ENCODE results near the gene OFD1. TPM values are rescaled to one million over a fixed set of nuclear protein-coding genes. Genes with fewer than 3 reads are reported as not detected.
A peak's percentile ranks its signal among the peaks of the same experiment; 100 is the strongest.
"Not testable (repeated sequence)": the region's sequence is repeated elsewhere in the genome, so short reads cannot be mapped to it uniquely, and the experiment has no call there.

OFD1 gene
- total RNA-seq, 1 donor from 2014 or later = 37.7 TPM

GRCh38 chrX:13717700-13718472 is 16.7 kb upstream of the OFD1 start:
- DNase-seq (ENCODE audit: extremely low spot score, unreplicated experiment) = no peak
- H3K27ac Mint-ChIP-seq = peak overlapping the region; percentile 68
- H3K36me3 Mint-ChIP-seq = peaks cover 14% of the 10 kb centered on the region
- no peaks in the 10 kb centered on the region for H3K27me3 Mint-ChIP-seq
- H3K4me1 Mint-ChIP-seq (ENCODE audit: unreplicated experiment) = no peaks in the 10 kb centered on the region
- H3K4me3 Mint-ChIP-seq = no peak overlapping the region
- H3K9me3 Mint-ChIP-seq = no peaks in the 10 kb centered on the region
- TF ChIP-seq CTCF (conservative IDR thresholded peaks at IDR 0.05) = no peak

- no peak for TF ChIP-seq CTCF (conservative IDR thresholded peaks at IDR 0.05)
- Mint-ChIP-seq H3K4me1 (ENCODE audit: unreplicated experiment) (no peaks in the 10 kb centered on the region), H3K4me3 (no peak overlapping the region), H3K9me3 (peaks cover 9% of the 10 kb centered on the region), H3K27ac (no peak overlapping the region), H3K27me3 (no peaks in the 10 kb centered on the region), H3K36me3 (peaks cover 21% of the 10 kb centered on the region)
- no peak for DNase-seq (ENCODE audit: extremely low spot score, unreplicated experiment)
These were observed 15.2 kb upstream of the OFD1 start for GRCh38 chrX:13719192-13719856.

GRCh38 chrX:13721371-13721770 is 13.2 kb upstream of the OFD1 start:
- no peaks in the 10 kb centered on the region for H3K27me3 Mint-ChIP-seq
- no peak overlapping the region for H3K4me3 Mint-ChIP-seq
- H3K9me3 Mint-ChIP-seq = peaks cover 13% of the 10 kb centered on the region
- DNase-seq (ENCODE audit: extremely low spot score, unreplicated experiment) = no peak
- no peak for TF ChIP-seq CTCF (conservative IDR thresholded peaks at IDR 0.05)
- H3K4me1 Mint-ChIP-seq (ENCODE audit: unreplicated experiment) = no peaks in the 10 kb centered on the region
- H3K36me3 Mint-ChIP-seq = peaks cover 23% of the 10 kb centered on the region
- H3K27ac Mint-ChIP-seq = peak overlapping the region; percentile 78

- TF ChIP-seq CTCF (conservative IDR thresholded peaks at IDR 0.05) = no peak
- DNase-seq (ENCODE audit: extremely low spot score, unreplicated experiment) = no peak
- Mint-ChIP-seq H3K27ac (peak overlapping the region; percentile 78), H3K9me3 (peaks cover 13% of the 10 kb centered on the region), H3K27me3 (no peaks in the 10 kb centered on the region), H3K4me3 (no peak overlapping the region), H3K4me1 (ENCODE audit: unreplicated experiment) (no peaks in the 10 kb centered on the region), H3K36me3 (peaks cover 23% of the 10 kb centered on the region)
These were observed 12.6 kb upstream of the OFD1 start for GRCh38 chrX:13721819-13722519.

- Mint-ChIP-seq H3K9me3 (peaks cover 13% of the 10 kb centered on the region), H3K36me3 (peaks cover 39% of the 10 kb centered on the region)
- H3K4me1 Mint-ChIP-seq (ENCODE audit: unreplicated experiment); H3K27me3 Mint-ChIP-seq; H3K27ac Mint-ChIP-seq; DNase-seq (ENCODE audit: extremely low spot score, unreplicated experiment); H3K4me3 Mint-ChIP-seq: not testable (repeated sequence)
These were observed 9.7 kb upstream of the OFD1 start for GRCh38 chrX:13724878-13725277.

- not testable (repeated sequence) for H3K27me3 Mint-ChIP-seq; H3K27ac Mint-ChIP-seq; DNase-seq (ENCODE audit: extremely low spot score, unreplicated experiment); H3K4me3 Mint-ChIP-seq; H3K4me1 Mint-ChIP-seq (ENCODE audit: unreplicated experiment)
- Mint-ChIP-seq H3K9me3 (peaks cover 13% of the 10 kb centered on the region), H3K36me3 (peaks cover 36% of the 10 kb centered on the region)
These were observed 8.0 kb upstream of the OFD1 start for GRCh38 chrX:13726583-13726982.

GRCh38 chrX:13730523-13730922 is 4.0 kb upstream of the OFD1 start:
- DNase-seq (ENCODE audit: extremely low spot score, unreplicated experiment); H3K27me3 Mint-ChIP-seq; H3K4me1 Mint-ChIP-seq (ENCODE audit: unreplicated experiment); H3K27ac Mint-ChIP-seq; H3K9me3 Mint-ChIP-seq; H3K4me3 Mint-ChIP-seq: not testable (repeated sequence)
- H3K36me3 Mint-ChIP-seq = peaks cover 32% of the 10 kb centered on the region
